SIG-M5 (cell line): ENCODE data around the gene PNPLA7.
"Not testable (repeated sequence)": the region's sequence is repeated elsewhere in the genome, so short reads cannot be mapped to it uniquely, and the experiment has no call there.

Experiments used
- DNase-seq: peaks from one replicate; lab custom pipeline; 2025; lab: John Stamatoyannopoulos, UW

Gene PNPLA7

DNA sequence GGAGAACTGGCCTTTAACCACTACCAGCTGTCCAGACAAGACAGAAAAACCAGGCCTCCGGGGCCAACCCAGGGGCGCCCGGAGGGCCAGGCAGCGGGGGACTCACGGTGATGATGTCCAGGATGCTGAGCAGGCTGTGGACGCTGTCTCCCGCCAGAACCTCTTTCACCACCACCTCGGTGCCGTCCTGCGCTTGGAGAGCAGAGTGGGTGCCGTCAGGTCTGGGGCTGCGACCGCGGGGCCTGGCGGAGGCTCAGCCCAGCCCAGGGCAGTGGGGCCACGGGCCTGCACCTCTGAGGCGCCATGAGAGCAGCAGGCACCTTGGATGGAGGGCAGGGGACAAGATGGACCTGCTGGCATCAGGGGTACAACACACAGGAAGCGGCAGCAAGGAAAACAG is 9.7 kb downstream of the PNPLA7 start:
- DNase-seq: no peak

DNA sequence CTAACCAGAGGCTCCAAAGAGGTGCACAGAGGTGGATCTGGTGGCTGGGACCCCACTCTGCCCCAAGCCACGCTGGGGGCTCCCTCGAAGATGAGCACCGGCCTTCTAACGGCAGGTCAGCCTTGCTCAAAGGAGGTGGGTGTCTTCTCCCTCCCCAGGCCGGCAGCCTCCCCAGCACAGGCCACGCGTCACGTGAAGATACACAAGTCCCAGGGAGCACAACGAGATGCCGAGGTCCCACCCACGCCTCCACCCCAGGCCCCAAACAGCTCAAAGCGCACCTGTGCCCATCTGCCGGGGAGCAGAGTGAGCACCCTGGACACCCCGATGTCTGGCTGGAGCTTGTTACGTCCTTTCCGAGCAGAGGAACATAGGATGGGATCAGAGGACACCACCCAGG is 12.1 kb downstream of the PNPLA7 start:
- DNase-seq: no peak

DNA sequence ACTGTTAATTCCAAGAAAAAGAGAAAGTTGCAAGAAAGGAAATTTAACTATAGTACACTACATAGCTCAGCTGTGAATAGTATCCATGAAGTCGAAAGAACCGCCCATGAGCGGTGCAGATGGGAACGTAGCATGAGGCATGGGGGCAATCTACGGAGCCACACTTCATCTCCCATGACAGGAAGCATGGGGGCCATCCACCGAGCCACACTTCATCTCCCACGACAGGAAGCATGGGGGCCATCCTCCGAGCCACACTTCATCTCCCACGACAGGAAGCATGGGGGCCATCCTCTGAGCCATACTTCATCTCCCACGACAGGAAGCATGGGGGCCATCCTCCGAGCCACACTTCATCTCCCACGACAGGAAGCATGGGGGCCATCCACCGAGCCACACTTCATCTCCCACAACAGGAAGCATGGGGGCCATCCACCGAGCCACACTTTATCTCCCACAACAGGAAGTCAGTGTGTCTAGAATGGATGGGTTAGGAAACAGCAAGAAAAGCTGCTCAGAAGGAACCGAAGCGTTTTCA is 13.5 kb downstream of the PNPLA7 start:
- DNase-seq: not testable (repeated sequence)

DNA sequence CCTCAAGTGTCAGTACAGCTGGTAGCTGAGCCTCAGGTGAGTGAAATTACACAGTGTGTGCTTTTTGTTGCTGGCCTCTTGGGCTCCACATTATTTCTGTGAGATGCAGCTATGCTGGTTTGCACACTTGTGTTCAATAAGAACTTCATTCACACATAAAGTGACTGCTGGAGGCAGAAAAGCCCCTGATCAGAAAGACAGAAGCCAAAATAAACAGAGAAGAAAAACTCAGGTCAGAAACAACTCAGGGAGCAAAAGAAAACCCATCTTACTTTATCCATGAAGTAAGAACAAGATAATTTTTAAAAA is 15.1 kb downstream of the PNPLA7 start:
- DNase-seq: no peak

DNA sequence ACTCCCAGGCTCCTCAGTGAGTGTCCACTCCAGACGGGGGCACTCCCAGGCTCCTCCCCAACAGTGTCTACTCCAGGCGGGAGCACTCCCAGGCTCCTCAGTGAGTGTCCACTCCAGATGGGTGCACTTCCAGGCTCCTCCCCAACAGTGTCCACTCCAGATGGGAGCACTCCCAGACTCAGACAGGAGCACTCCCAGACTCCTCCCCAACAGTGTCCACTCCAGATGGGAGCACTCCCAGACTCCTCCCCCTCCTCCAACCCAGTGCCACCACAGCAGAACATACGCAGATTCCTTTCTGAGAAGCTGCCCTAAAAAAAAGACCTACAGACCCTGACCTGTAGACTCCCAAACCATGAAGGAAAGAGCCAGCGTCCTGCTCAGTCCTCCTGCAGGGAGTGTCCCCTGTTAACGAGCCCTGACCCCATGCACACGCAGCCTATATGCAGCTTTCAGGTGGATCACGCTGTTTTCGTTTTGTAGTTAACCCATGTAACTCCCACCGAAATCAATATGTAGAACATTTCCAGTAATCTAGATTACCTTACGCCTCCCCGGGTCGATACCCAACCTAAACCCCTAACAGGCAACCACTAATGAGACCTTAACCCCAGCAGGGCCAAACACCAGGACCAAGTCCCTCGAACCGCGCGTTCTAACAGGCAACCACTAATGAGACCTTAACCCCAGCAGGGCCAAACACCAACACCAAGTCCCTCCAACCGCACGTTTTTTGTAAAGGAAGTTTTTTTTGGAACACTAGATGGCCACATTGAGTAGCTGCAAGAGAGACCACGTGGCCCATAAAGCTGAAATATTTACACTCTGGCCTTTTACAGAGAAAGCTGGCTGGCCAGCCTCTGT is 15.7 kb downstream of the PNPLA7 start:
- DNase-seq: no peak

DNA sequence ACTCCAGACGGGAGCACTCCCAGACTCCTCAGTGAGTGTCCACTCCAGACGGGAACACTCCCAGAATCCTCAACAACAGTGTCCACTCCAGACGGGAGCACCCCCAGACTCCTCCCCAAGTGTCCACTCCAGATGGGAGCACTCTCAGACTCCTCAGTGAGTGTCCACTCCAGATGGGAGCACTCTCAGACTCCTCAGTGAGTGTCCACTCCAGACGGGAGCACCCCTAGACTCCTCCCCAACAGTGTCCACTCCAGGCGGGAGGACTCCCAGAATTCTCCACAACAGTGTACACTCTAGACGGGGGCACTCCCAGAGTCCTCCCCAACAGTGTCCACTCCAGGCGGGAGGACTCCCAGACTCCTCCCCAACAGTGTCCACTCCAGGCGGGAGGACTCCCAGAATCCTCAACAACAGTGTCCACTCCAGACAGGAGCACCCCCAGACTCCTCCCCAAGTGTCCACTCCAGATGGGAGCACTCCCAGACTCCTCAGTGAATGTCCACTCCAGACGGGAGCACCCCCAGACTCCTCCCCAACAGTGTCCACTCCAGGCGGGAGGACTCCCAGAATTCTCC is 17.2 kb downstream of the PNPLA7 start:
- DNase-seq: not testable (repeated sequence)

DNA sequence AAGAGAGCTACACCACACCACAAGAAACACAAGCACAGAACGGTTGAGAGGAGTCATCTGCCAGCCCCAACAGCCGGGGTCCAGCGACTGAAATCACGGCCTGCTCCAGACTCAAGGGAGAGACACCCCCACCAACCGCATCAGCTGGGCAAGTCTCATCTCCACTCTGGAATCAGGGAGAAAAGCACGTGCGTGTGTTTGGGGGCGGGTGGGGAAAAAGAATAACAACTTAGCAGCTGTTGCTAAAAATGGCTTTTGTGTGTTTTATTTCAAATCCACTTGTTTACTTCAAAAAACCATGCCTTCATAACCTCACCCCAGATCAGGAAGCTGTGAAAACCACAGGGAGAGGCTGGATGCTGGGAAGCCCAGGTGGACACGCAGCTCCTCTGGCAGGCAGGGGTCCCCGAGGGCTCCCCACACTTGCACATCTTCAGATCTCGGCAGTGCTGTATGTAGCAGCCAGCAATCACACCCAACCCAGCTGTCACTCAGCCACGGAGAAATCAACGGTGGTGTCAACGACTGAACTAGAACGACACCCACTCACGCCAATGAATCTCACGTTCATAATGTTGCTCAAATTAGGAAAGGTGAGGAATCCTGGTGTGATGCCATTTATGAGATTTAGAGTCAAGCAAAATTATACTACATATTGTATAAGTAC is 19.0 kb downstream of the PNPLA7 start:
- DNase-seq: no peak

DNA sequence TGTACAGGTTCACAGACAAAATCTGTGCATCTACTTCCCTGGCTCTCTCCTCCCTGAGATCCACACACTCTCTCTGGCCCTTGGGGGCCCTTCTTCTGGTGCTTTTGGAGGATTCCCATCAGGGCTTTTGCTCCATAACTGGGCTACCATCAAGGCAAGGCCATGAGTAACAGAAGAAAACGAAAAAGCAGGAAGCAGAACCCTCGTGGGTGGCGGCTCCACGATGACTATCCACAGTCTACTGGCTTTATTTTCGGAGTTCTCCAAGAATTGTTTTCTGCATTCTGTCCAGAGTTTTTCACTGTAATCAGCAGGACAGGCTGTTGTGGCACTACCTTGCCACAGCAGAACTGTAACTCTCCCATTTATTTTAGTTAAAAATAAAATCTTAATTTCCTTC is 19.9 kb downstream of the PNPLA7 start:
- no peak for DNase-seq

DNA sequence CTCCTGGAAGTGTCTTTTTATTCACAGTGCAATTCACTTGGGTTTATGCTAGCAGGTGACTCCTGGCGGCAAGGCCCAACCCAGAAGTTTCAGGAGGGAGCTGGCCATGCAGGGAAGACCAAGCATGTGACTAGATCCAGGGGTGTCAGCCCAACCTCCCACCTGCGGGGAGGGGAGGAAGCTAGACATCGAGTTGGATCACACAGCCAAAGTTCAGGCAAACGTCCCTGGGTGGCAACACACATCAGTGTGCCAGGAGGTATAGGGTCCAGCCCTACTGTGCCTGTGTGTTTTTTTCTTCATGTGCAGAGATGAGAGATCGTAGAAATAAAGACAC is 25.3 kb downstream of the PNPLA7 start:
- DNase-seq: no peak

DNA sequence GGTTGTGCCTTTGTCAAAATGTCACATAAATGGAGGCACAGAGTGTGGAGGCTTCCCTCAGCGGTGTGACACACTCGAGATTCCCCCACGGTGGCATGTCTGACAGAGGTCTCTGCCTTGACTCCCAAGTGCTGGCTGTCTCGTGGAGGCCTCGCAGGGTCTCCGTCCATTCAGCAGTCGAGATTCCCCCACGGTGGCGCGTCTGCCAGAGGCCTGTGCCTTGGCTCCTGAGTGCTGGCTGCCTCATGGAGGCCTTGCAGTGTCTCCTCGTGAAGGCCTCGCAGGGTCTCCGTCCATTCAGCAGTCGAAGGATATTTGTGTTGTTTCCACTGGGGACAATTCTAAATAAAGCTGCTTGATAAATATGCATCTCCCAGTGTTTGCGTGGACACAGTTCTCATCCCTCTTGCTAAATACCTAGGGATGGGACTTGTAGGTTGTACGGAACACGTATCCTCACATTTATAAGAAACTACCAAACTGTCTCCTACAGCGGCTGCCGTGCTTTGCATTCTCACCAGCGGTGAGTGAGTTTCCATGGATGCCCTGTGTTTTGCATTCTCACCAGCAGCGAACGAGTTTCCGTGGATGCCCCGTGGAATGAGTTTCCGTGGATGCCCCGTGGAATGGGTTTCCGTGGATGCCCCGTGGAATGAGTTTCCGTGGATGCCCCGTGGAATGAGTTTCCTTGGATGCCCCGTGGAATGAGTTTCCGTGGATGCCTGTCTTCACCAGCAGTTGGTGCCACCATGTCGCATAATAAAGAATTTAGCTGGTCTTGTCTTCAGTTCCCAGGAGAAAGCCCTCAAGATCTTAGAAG is 25.8 kb downstream of the PNPLA7 start:
- no peak for DNase-seq

DNA sequence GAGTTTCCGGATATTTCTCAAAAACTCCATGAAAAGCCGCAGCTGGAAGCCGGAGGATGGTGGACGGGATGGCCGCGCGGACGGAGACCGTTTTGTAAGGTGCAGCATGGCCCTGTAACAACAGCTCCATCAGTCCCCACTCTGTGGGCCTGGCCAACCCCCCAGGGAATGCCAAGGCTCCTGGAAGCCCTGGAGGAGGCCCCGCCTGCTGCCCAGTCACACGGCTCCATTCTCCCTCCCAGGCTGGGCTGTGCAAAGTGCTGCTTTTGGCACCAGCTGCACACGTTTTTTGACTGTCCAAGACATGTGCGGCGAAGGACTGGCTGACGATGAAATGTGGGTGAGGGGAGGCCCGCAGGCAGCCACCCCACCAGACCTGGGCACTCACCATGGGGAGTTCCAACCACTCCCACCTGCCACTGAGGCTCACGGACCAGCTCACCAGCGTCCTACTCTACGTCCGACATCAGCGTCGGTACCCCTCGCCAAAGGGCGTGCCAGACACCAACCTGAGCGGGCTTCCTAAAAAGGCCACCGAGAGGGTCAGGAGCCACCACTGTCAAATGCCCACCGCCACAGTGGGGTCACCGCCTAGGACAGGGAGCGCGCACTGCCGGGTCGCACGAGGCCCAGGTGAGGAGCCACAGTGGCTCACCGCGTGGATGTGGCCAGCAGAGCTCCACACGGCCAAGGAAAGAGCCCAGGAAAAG is 27.3 kb downstream of the PNPLA7 start:
- no peak for DNase-seq

DNA sequence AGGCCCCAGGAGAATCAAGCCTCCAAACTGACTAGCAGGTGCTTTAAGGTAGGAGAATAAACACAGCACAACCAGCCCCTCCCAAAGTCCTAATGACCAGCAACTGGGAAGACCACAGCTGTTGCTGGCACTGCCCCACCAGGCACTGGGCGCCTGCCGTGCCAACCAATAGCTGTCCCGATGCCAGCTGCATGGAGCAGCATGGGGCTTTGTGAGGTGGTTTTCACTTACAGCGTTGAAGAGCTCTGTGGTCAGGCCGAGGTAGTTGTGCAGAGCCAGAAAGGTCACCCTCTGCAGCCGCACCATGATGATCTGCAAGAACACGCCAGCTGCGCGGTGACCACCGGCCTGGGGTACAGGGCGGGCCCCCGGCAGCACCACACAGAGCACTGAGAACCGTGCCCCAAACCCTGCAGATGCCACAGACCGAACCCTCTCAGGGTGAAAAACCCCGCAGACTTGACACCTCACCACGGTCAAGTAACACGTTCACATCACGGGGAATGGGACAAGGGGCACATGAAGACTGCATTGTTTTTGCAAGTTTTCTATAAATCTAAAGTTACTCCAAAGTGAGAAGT is 28.7 kb downstream of the PNPLA7 start:
- no peak for DNase-seq

DNA sequence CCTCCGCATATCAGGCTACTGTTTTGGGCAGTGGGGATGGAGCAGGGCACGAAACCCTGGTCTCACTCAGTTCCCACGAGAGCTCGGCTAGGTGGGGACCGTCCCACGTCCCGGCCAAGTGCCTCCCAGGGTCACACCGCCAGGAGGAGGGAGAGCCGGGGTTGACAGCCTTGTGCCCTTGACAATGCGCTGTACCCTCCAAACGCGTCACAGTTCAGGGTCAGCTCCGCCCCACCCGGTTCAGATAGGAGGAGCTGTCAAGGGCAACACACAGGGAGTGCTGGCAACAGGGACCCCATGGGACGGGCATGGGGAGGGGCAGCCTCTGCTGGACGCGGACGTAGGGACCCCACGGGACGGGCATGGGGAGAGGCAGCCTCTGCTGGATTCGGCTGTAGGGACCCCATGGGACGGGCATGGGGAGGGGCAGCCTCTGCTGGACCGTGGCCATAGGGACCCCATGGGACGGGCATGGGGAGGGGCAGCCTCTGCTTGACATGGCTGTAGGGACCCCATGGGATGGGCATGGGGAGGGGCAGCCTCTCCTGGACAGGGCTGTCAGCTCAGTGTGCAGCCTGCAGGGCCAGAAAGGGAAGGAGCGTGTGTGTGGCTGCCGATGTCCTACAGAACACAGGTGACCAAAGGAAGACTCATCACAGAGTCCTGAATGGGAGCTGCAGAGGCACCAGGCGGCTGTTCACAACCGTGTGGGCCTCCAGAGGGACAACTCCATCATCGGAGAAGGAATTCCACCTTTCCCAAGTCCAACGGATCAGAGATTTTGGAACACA is 29.4 kb downstream of the PNPLA7 start:
- DNase-seq: no peak

DNA sequence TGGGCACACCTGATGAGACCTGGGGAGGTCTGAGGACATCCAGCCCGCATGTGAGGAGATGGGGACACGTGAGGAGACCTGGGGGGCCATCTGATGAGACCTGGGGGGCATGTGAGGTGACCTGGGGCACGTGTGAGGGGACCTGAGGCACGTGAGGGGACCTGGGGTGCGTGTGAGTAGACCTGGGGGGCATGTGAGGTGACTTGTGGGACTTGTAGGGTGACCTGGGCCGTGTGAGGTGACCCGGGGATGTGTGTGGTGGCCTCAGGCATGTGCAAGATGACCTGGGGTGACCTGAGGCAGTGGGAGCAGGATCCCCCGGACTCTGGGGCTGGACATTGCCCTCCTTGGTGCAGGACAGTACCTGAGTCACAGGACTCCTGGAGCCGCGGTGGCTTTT is 30.6 kb downstream of the PNPLA7 start:
- no peak for DNase-seq

DNA sequence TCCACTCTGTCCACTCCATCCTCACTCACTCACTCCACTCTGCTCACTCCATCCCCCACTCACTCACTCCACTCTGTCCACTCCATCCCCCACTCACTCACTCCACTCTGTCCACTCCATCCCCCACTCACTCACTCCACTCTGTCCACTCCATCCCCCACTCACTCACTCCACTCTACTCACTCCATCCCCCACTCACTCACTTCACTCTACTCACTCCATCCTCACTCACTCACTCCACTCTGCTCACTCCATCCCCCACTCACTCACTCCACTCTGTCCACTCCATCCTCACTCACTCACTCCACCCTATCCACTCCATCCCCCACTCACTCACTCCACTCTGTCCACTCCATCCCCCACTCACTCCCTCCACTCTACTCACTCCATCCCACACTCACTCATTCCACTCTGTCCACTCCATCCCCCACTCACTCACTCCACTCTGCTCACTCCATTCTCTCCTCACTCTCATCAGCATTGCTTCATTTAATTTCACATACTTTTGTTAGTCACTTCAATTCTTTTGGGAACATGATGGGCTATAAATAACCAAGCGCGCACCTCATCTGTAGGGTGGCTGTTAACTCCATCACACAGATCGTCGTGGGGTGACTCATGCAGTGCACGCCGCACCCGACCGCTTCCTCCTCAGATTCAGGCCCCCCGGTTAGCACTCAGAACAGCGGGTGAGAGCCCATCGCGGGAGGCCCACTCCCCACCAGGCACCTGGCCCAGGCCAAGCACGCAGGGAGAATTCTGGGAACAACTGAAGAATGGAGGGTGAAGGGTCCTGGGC is 31.3 kb downstream of the PNPLA7 start:
- not testable (repeated sequence) for DNase-seq

DNA sequence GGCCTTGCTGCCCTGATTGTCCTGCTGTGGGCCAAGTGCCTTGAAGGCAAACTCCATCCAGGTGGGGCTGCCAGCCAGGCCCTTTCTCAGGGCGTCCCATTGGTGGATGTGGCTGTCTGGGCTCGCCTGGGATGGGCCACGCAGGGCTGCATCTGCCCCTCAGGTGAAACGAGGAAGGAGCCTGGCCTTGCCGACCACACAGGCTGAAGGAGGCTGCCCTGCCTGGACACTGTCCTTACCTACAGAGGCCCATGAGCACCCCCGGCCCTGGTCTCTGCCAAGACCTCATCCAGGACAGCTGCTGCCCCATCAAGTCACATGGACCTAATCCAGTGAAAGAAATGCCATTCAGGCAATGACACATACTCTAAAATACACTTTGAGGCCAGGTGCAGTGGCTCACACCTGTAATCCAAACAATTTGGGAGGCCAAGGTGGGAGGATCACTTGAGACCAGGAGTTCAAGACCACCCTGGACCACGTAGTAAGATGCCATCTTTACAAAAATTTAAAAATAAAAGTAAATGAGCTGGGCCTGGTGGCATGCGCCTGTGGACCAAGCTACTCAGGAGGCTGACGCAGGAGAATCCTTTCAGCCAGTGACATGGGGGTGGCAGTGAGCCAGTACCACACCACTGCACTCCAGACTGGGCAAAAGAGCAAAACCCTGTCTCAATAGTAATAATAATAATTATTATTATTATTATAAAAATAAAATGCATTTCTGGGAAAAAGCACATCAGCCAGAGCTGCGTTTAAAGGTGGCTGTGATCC is 33.9 kb downstream of the PNPLA7 start:
- DNase-seq: no peak

DNA sequence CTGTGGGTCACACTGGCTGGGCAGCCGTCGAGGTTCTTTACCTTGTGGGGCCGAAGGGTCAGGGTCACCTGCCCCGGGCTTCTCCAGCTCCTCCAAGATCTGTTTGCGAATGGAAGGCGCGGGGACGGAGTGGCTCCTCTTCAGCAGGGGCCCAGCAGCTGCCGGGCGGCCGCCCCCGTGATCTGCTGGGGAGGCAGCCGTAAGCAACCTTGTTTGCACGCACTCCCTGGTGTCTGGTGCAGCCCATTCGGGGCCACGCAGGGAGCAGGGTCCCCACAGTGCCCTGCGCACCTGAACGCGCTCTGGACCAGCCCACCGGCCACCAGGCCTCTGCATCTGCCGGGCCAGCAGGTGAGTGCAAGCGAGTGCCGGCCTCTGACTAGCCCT is 34.9 kb downstream of the PNPLA7 start:
- DNase-seq: no peak

DNA sequence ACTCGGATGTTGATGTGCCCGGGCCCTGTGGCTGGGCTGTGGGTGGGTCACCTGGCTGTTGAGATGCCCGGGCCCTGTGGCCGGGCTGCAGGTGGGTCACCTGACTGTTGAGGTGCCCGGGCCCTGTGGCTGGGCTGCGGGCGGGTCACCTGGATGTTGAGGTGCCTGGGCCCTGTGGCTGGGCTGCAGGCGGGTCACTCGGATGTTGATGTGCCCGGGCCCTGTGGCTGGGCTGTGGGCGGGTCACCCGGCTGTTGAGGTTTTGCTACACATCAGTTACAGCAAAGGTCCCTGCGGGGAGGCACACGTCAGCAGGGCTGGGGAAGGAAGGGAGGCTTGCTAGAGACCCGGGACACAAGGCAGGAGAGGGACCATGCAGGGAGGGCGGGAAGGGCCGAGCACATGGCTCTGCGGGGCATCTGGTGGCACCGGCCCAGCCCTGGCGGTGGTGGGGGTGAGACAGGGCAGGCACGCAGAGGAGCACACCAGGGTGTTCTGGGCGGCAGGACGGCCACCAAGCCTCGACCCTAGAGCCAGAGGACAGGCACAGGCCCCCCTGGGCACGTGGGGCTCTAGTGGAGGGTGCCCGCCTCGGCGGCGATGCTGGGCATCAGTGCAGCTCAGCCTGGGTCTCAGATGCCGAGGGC is 35.4 kb downstream of the PNPLA7 start:
- no peak for DNase-seq
